Adrenal gland (tissue), 12 donors: Measurements from ENCODE around the gene JSRP1. TPM values are rescaled to one million over a fixed set of nuclear protein-coding genes. Genes with fewer than 3 reads are reported as not detected.

Experiments
- DNase-seq, 7 donors: peaks; one replicate each; pipeline ENCODE4 v3.0.0-alpha.2; 2019 to 2020
- H3K27ac ChIP-seq, 5 donors: fragments of 200-600 bp; sonication (generic) in 4 of 5; 1 replicate in 3 of 5; 2 replicates in 2 of 5; pipeline versions ENCODE4 v1.5.1 to v1.8.0; 2016 to 2020; ENCODE audit warnings: mild to moderate bottlenecking in 1 of 5
- H3K27me3 ChIP-seq: fragments of 200-600 bp; 2 replicates; pipeline ENCODE4 v1.8.0; 2021
- H3K36me3 ChIP-seq, 2 donors: fragments of 200-600 bp; replicated peaks in 1 of 2; 1 replicate in 1 of 2; 2 replicates in 1 of 2; pipeline versions ENCODE4 v1.5.1 to v1.8.0; 2018 to 2022
- H3K4me1 ChIP-seq, 2 donors: fragments of 200-600 bp; replicated peaks in 1 of 2; 1 replicate in 1 of 2; 2 replicates in 1 of 2; pipeline versions ENCODE4 v1.5.1 to v1.8.0; 2018 to 2021
- H3K4me3 ChIP-seq, 4 donors: fragments of 200-600 bp; sonication (generic) in 3 of 4; one replicate each; pipeline ENCODE4 v1.5.1; 2016 to 2018
- H3K9me3 ChIP-seq, 3 donors: fragments of 200-600 bp; sonication (generic) in 1 of 3; replicated peaks in 1 of 3; 1 replicate in 2 of 3; 2 replicates in 1 of 3; pipeline versions ENCODE4 v1.5.1 to v1.8.0; 2016 to 2021
- CTCF ChIP-seq, 6 experiments: fragments of 450-650 bp in 4 of 6; fragments of 200-600 bp in 2 of 6; sonication (generic) in 1 of 6; IDR thresholded peaks; 1 replicate in 5 of 6; 2 replicates in 1 of 6; pipeline versions ENCODE4 v1.5.1 to v1.8.0; 2016 to 2021; ENCODE audit warnings: antibody characterized with exemption in 6 of 6, mild to moderate bottlenecking in 2 of 6, moderate library complexity in 1 of 6
- POLR2A ChIP-seq, 2 donors: fragments of 450-650 bp; IDR thresholded peaks; one replicate each; pipeline ENCODE4 v1.6.1; 2017; ENCODE audit warnings: antibody characterized with exemption in 2 of 2, mild to moderate bottlenecking in 2 of 2, moderate library complexity in 1 of 2
- WGBS, 4 donors: extraction: QIAGEN DNeasy Blood & Tissue Kit in 2 of 4; methylation state at CpG; one replicate each; pipeline versions ENCODE4 v1.1.5 to v1.1.7; 2013 to 2017; 5-methylcytosine and 5-hydroxymethylcytosine counted together
- intact Hi-C, 2 donors: fragments of 100-400 bp; cut with DNase I; formaldehyde crosslinking; loops; one replicate each; pipeline versions ENCODE4 v1.14.1 to v1.15.0; 2022 to 2023
- polyA plus RNA-seq, 3 donors: library from polyadenylated mRNA; stranded (reverse); fragments of 200-250 nt in 2 of 3; fragments of 350-450 nt in 1 of 3; fragmentation: Illumina TruSeq in 1 of 3; extraction: RNeasy Lipid Tissue Mini Kit (QIAGEN cat#74804) in 1 of 3; gene quantifications; one replicate each; pipeline ENCODE4 v1.2.3, GENCODE V29; 2013 to 2014
- total RNA-seq, 9 donors: library from RNA; depleted of rRNA in 4 of 9; stranded (reverse); fragments of >200 nt in 4 of 9; fragments of 120-200 nt in 1 of 9; fragmentation: NEBNext Ultra II Directional in 1 of 9; extraction: Animal tissue kit (Norgen Biotek cat#: 25700) in 1 of 9; gene quantifications; one replicate each; pipeline versions ENCODE4 v1.1.0 to v1.2.4, GENCODE V29; 2013 to 2023
- donor health status: healthy with polysubstance abuse.
- donor health status: Bipolar disorder and iron deficiency.
- donor health status: DM: yes; HTN: yes; CAD: no.
- donor health status: DM: no; HTN: no; CAD: no.
- donor health status: DM: no; HTN: no; CAD: no.
- donor health status: DM: yes; HTN: yes; CAD: no.

JSRP1 gene
- total and polyA plus RNA-seq, 12 donors: 0.54 to 1.2 (median 0.83) TPM; not detected in 6

GRCh38 chr19:2274185-2274711, 18.0 kb upstream of the JSRP1 start:
- 76 to 86% (median 83%) methylated on average over 9 of the region's 9 CpGs for WGBS, 4 donors
- H3K4me3 ChIP-seq: no peak overlapping the region

GRCh38 chr19:2273356-2274184, 17.4 kb upstream of the JSRP1 start:
- Histone ChIP-seq H3K27ac (peak overlapping the region in 4 of 5 donors; percentile 58 to 100 (median 77)), H3K4me3 (peak overlapping the region in 1 of 4 donors; percentile 39), H3K4me1 (peaks cover 31 to 53% of the 10 kb centered on the region in 2 donors), H3K36me3 (peaks cover 0 to 24% of the 10 kb centered on the region in 2 donors), H3K27me3 (no peaks in the 10 kb centered on the region), H3K9me3 (no peaks in the 10 kb centered on the region)
- 7 to 12% (median 9%) methylated on average over 20 to 45 of the region's 45 CpGs for WGBS, 4 donors
- DNase-seq: peak; percentile 65 to 84 (median 75)
- intact Hi-C loops: loop anchor here (2.0 to 5.0 kb wide), 3 partner anchors 36 to 116 kb away; partner anchors contain the start of genes PLEKHJ1 (in 2 of the 2) and SF3A2 (in 2 of the 2)
- peak in 1 of 2 donors; percentile 13 for TF ChIP-seq POLR2A (IDR thresholded peaks at IDR 0.05)
- TF ChIP-seq CTCF (IDR thresholded peaks at IDR 0.05): peak; percentile 83 to 99 (median 97)

More at GRCh38 chr19:2274185-2274711, 18.0 kb upstream of the JSRP1 start:
- TF ChIP-seq CTCF (IDR thresholded peaks at IDR 0.05): no peak
- no peak for TF ChIP-seq POLR2A (IDR thresholded peaks at IDR 0.05)
- Histone ChIP-seq H3K9me3 (no peaks in the 10 kb centered on the region), H3K27me3 (no peaks in the 10 kb centered on the region), H3K36me3 (peaks cover 0 to 24% of the 10 kb centered on the region in 2 donors), H3K27ac (peak overlapping the region in 2 of 5 donors; percentile 85 to 100), H3K4me1 (peaks cover 31 to 50% of the 10 kb centered on the region in 2 donors)
- intact Hi-C loops: loop anchor here (5.0 kb wide), 2 partner anchors 37 to 117 kb away; partner anchors contain the start of genes PLEKHJ1 (in 1 of the 2) and SF3A2 (in 1 of the 2)
- no peak for DNase-seq

GRCh38 chr19:2271234-2272103, 15.3 kb upstream of the JSRP1 start:
- 15 to 66% (median 20%) methylated on average over 13 to 43 of the region's 43 CpGs for WGBS, 4 donors
- Histone ChIP-seq H3K4me1 (peaks cover 31 to 63% of the 10 kb centered on the region in 2 donors), H3K9me3 (no peaks in the 10 kb centered on the region), H3K36me3 (peaks cover 0 to 24% of the 10 kb centered on the region in 2 donors), H3K27ac (peak overlapping the region; percentile 84 to 100 (median 99)), H3K4me3 (peak overlapping the region in 2 of 4 donors; percentile 75 to 97), H3K27me3 (no peaks in the 10 kb centered on the region)
- TF ChIP-seq CTCF (IDR thresholded peaks at IDR 0.05): no peak
- peak in 1 of 2 donors; percentile 71 for TF ChIP-seq POLR2A (IDR thresholded peaks at IDR 0.05)
- DNase-seq: peak; percentile 40 to 81 (median 74)
- intact Hi-C loops: loop anchor here (2.0 to 5.0 kb wide), 3 partner anchors 34 to 114 kb away; partner anchors contain the start of genes PLEKHJ1 (in 2 of the 2) and SF3A2 (in 2 of the 2)
